Stimulated activated CD4-positive, alpha-beta T cell treated with anti-CD3 and anti-CD28 coated beads, Interleukin-1b, Interleukin-23, amount 100 ng/mL, for 4 hours (primary cell): ENCODE measurements around the gene C1RL.

Source experiments
- DNase-seq, 2 donors: peaks; one replicate each; pipeline ENCODE4 v3.0.0-alpha.2; 2020; ENCODE audit warnings: low read depth in 2 of 2

C1RL gene

DNA sequence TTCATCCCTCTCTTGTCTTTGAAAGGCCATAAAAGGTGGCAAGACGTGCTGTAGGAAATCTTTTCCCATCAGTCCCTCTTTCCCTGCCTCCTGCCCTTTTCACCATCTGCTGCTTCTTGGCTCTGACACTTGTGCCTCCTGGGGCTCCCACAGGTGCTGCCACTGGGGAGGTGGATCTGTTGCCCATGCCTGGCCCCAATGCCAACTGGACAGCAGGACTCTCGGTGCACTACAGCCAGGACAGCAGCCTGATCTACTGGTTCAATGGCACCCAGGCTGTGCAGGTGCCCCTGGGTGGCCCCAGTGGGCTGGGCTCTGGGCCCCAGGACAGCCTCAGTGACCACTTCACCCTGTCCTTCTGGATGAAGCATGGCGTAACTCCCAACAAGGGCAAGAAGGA, 27.7 kb upstream of the C1RL start:
- no peak for DNase-seq

DNA sequence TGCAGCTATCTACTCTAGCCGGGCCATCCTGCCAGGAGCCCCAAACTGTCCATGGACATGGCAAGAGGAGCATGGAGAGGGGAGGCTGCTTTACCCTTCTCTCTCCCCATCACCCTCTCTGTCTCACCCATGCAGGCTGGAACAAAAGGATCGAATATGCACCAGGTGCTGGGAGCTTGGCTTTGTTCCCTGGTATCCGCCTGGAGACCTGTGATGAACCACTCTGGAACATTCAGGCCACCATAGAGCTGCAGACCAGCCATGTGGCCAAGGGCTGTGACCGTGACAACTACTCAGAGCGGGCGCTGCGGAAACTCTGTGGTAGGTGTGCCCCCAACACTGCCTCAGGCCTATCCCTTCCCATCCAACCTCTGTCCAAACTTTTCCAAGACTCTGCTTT, 27.1 kb upstream of the C1RL start:
- DNase-seq, result no peak

- no peak for DNase-seq
Observed at GRCh38 chr12:7134396-7135166, 25.6 kb upstream of the C1RL start.

DNA sequence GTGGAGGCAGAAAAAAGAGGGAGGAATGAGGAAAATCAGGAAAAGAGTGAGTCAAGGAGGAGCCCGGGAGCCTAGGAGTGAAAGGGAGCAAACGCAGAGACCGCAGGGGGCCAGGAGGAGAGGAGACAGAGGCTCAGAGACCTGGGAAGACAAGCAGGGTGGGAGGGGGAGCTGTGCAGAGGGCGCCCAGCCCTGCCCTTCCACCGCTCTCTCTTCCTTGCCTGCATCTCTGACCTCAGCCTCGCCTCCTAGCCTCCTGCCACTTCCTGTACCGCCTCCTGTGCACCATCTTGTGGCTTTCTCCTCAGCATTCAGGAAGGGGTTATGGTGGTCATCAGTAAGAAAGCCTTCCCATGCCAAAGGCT, 22.5 kb upstream of the C1RL start:
- no peak for DNase-seq

DNA sequence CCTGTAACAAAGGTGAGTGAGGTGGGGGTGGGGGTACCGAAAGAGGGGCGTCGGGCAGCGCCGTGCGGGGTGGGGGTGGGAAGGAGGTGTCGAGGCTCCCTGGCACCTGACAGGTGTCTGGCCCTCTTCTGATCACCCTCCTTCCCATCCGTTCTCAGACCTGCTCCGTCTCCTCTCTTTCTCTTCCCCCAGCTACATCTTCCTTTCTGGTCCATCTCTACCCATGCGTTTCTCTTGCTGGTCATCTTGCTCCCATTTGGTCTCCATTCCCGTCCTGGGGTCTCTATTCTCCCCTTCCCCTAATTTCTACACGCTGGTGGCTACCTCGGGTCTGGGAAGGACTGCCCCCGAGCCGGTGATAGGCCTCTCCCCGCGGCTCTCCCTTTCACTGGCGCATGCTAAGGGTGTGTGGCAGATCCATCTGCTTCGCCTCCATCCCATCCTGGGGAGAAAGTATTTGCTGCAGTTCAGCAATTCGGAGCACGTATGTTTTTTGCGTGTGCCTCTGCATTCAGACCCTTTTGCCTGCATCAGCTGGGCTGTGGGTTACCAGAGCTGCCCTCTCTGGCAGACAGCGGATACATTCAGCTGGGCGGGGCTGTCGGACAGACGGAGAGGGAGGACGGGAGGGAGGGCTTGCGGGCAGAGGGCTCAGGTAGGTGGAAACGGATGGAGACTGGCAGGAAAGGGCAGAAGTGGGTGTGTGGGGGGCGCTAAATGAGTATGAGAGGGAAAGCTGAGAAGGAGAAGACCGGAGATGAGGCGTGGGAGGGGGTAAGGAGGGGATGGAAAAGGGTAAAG, 21.9 kb upstream of the C1RL start:
- DNase-seq, result peak in 1 of 2 donors; percentile 24

GRCh38 chr12:7129872-7130691, 21.1 kb upstream of the C1RL start, which contains the start of gene CLSTN3:
TSS of gene CLSTN3 (plus strand) at chr12:7130371. CDS start at chr12:7130649, 278 bp downstream.
- DNase-seq, result peak; percentile 78 to 83

DNA sequence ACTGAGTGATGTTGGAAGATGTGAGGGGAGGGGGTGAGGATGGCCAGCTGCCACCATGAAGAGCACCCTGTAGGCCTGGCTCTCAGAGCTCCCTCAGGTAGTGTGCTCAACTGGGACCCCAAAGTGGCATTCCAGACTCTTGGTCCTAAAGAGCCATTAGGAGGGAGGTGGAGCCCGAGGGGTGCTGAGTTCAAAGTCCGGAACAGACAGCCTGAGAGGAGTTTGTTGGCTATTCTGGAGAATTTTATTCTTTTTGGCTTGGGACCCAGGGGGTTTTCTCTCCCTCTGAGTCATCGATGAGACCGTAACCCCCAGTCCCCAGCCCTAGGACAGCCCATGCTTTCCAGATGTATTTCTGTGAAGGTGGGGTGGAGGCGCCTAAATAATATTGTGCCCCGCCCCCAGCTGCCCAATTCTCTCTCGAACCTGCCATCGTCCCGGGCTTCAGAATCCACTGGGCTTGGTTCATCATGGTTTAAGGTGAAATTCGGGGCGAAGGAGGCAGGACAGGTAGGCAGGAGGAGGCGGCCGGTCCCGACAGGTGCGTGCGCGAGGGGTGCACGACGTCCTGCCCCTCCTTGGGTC, 20.4 kb upstream of the C1RL start:
- DNase-seq, result peak in 1 of 2 donors; percentile 7

- no peak for DNase-seq
Observed at GRCh38 chr12:7128681-7129286, 19.8 kb upstream of the C1RL start, which contains the start of gene RBP5. TSS of gene RBP5 (minus strand) at chr12:7128889. CDS start at chr12:7128775, 114 bp downstream.

DNA sequence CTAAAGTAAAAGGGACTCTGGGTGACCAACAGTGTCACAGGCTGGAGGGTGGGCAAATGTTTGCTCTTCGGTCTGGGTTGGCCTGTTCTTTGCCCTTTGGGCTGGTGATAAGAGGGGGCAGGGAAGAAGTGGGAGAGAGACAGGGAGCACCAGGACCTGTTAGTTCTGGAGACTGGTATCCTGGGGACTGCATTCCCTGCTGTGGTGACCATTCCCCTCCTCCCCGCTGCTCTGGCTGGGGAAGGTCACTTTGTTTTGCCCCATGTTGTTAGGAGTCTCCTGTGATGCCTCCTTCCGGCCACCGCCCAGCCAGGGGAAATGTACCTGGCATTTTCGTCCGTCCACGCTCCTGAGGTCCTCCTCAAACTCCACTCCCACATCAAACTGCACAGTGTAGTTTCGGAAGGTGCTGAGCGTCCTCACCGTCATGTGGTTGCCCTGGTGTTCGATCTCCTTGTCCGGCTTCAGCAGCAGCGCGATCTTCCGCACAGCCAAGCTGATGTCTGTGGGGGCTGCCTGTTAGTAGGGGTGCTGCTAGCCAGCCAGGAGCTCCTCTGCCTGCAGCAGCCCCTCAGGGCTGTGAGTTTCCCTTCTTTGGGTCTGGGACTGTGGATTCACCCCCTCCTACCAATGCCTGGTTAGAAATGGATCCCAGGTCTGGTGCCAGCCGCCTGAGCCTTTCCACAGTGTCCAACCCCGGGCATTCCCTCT, 19.1 kb upstream of the C1RL start:
- DNase-seq, result no peak

DNA sequence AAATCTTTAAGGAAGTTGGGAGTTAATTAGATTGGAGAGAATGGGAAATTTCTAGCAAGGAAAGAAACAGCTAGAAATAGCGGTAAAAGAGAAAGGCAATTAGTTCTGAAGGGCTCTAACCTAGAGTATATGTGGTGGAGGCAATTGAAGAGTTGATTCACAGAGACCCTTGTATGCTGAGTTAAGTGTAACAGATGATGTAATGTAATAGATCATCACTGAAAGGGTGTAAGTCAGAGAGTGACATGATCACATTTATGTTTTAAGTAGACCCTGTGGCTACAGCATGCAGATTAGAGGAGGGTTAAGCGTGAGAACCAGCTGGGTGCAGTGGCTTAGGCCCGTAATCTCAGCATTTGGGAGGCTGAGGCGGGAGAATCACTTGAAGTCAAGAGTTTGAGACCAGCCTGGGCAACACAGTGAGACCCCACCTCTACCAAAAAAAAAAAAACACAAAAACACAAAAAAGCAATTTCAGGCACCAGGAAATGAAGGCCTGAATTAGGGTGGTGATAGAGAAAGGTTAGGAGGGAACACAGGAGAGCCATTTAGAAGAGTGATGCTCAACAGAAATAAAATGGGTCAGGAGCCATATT, 16.7 kb upstream of the C1RL start:
- DNase-seq, result no peak

- no peak for DNase-seq
Observed at GRCh38 chr12:7123806-7124522, 14.9 kb upstream of the C1RL start.

- DNase-seq, result no peak
Observed at GRCh38 chr12:7122811-7123769, 14.1 kb upstream of the C1RL start.

DNA sequence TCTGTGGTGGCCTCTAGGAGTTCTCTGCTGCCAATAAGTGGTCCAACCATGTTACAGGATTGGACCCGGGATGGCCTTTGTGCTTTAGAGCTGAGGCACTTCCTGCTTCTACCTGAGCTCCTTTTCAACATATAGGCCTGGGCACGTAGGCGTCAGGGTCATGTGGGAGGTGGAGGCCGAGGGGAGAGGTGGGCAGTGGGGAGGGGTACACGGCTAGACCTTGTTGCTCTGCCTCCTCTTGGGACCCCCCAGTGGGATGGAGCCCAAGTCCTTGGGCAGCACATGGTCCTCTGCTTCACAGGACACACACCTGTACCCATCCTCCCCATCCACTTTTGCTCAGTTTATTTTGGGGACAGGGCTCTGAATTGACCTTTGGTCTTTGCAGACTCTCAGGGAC, 12.3 kb upstream of the C1RL start:
- no peak for DNase-seq

DNA sequence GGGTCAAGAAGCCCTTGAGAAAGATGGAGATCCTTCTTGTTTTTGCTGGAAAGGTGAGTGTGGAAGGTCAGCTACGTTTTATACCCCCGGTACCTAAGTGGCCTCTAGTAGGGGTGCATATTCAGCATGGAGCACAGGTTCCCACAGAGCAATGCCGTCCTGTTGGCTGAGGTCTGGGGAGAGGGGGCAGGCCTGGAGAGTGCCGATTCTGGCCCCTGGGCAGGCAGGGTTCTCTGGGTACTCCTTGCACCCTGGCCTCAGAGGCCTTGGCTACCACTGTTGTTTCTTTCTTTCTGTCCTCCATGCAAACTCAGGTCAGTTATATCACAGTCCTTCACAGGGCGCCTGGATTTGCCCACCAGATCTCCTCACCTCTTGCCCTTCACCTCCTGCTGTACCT, 11.2 kb upstream of the C1RL start:
- no peak for DNase-seq

GRCh38 chr12:7118881-7119280, 9.9 kb upstream of the C1RL start:
- DNase-seq, result no peak

- no peak for DNase-seq
Observed at GRCh38 chr12:7117670-7118069, 8.7 kb upstream of the C1RL start.

DNA sequence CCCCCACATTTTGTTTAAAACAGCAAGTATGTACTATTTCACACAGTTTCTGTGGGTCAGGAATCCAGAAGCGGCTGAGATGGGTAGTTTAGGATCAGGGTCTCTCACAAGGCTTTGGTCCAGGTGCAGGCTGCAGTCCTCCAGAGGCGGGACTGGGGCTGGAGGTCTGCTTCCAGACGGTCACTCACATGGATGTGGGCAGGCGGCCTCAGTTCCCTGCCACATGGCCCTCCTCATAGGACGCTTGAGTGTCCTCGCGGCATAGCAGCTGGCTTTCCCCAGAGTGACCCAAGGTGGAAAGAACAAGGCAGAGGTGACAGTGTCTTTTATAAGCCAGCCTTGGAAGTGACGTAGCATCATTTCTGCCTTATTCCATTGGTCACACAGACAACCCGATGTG, 7.9 kb upstream of the C1RL start:
- no peak for DNase-seq

GRCh38 chr12:7116196-7116595, 7.2 kb upstream of the C1RL start:
- DNase-seq, result no peak

GRCh38 chr12:7114851-7115250, 5.8 kb upstream of the C1RL start:
- DNase-seq, result no peak
